ENCODE results near the gene CNKSR3. TPM values are rescaled to one million over a fixed set of nuclear protein-coding genes. Genes with fewer than 3 reads are reported as not detected.

Gene CNKSR3
- total and polyA plus RNA-seq, 2 experiments from 2014 or later: 1.9 to 5.7 TPM

Small RNA genes lying within 50 kb of the gene (small RNA-seq; reads per million reads assigned to genes)
- not detected for gene AL357075.2 (ENCODE audit: low replicate concordance)

Other genes with a start within 250 kb of the CNKSR3 start
- 0.27 and 1.8 TPM in 2 replicates for gene IPCEF1, start 153.9 kb downstream of the CNKSR3 start, total RNA-seq (2014; rRNA removed; shearing (Covaris generic))
- 0.15 and 0.37 TPM in 2 replicates for gene IPCEF1, start 153.9 kb downstream of the CNKSR3 start, polyA plus RNA-seq (2016; fragmentation: Nextera tagmentation; extraction: Ambion mirVana)
- 37.9 and 40.8 TPM in 2 replicates for gene SCAF8, start 222.7 kb upstream of the CNKSR3 start, total RNA-seq (2014; rRNA removed; shearing (Covaris generic))
- 12.8 and 13.8 TPM in 2 replicates for gene SCAF8, start 222.7 kb upstream of the CNKSR3 start, polyA plus RNA-seq (2016; fragmentation: Nextera tagmentation; extraction: Ambion mirVana)

Data from GM23338 (cell line).